ENCODE data around the gene PRDX5.

DNA sequence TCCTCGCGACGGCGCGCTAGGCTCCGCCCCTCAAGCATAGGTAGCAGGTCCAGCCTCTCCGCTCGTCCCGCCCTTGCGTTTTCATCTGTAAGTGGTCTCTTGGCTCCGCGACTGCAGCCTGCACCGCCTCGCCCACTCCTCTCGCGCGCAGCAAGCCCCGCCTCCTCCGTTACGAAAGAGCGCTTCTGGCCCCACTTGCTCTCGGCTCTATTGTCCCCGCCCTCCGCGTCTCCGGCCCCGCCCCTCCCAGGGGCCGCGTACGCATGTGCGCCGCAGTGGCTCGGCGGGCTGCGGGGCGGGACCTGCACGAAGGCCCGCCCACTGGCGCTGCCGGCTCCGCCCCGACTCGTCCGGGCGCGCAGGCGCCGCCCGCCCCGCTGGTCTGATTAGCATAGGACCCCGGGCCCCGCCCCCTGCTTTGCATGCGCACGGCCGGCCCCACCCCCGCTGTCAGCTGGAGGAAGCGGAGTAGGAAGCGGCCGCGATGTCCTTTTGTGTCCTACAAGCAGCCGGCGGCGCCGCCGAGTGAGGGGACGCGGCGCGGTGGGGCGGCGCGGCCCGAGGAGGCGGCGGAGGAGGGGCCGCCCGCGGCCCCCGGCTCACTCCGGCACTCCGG lies 12.7 kb upstream of the PRDX5 start, which contains the start of gene ESRRA:
- TF ChIP-seq, protein P1, sequence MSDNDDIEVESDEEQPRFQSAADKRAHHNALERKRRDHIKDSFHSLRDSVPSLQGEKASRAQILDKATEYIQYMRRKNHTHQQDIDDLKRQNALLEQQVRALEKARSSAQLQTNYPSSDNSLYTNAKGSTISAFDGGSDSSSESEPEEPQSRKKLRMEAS (IDR thresholded peaks at IDR 0.05): no peak
- TF ChIP-seq RAD21 (IDR thresholded peaks at IDR 0.05; ENCODE audit: low read depth): no peak

Measured in HCT116 (cell line).